HCT116 (cell line): ENCODE measurements around the gene ERMN. TPM values are rescaled to one million over a fixed set of nuclear protein-coding genes. Genes with fewer than 3 reads are reported as not detected.

Source experiments
- ATAC-seq: fragments of 200-7000 bp; cut with Tn5 transposase; 2 replicates; pipeline ENCODE4 v1.9.1; 2020; ENCODE audit warnings: mild to moderate bottlenecking, moderate library complexity
- BruUV-seq: library from RNA; stranded (reverse); fragments of 400-500 nt; replicated peaks from 2 replicates; lab custom pipeline; 2021; lab: Mats Ljungman, UMichigan
- CTCF ChIA-PET: fragments of 300-600 bp; sonication (Branson Sonifier 250); formaldehyde crosslinking; loops from one replicate; lab custom pipeline; 2021; ENCODE audit warnings: antibody characterized with exemption; lab: Charles Lee
- POLR2A ChIA-PET: fragments of 300-600, 350-600 bp; sonication (Branson Sonifier 250); formaldehyde crosslinking; loops from one replicate; lab custom pipeline; 2021; ENCODE audit warnings: antibody characterized with exemption; lab: Charles Lee
- RAD21 ChIA-PET, 2 experiments: fragments of 300-600 bp; sonication (Branson Sonifier 250); formaldehyde crosslinking; loops; one replicate each; lab custom pipeline; 2023; ENCODE audit warnings: low total read pairs in 2 of 2; ENCODE audit not compliant: uncharacterized antibody in 2 of 2, unreplicated experiment in 2 of 2, low non-redundant PET in 1 of 2; lab: Charles Lee
- DNase-seq: peaks from one replicate; pipeline ENCODE4 v3.0.0-alpha.2; 2010; ENCODE audit warnings: low read depth, low spot score
- H2AFZ ChIP-seq: fragments of 200-600 bp; shearing (Covaris generic), sonication (generic); 2 replicates; pipeline ENCODE4 v1.6.1; 2017; ENCODE audit warnings: low read depth, mixed run types, mixed read lengths, antibody characterized with exemption, low read length; ENCODE audit not compliant: poor library complexity, severe bottlenecking
- H3K27ac ChIP-seq: 2 replicates; pipeline ENCODE4 v1.5.1; 2012; ENCODE audit warnings: low read depth, low read length
- H3K27me3 ChIP-seq: fragments of 200-600 bp; sonication (generic); 2 replicates; pipeline ENCODE4 v1.6.1; 2016; ENCODE audit warnings: mixed run types, low read length, mixed read lengths; ENCODE audit not compliant: insufficient read depth
- H3K36me3 ChIP-seq, 2 experiments: fragments of 200-500 bp in 1 of 2; fragments of 200-600 bp in 1 of 2; sonication (Bioruptor generic) in 1 of 2; sonication (generic) in 1 of 2; 2 replicates each; pipeline versions ENCODE4 v1.5.1 to v1.6.1; 2014 to 2016; ENCODE audit warnings: low read length in 2 of 2, inconsistent platforms in 1 of 2, mixed read lengths in 1 of 2, mixed run types in 1 of 2; ENCODE audit not compliant: insufficient read depth in 2 of 2, control insufficient read depth in 1 of 2
- H3K4me1 ChIP-seq, 2 experiments: fragments of 200-600 bp in 1 of 2; sonication (generic) in 1 of 2; 2 replicates each; pipeline versions ENCODE4 v1.5.1 to v1.6.1; 2012 to 2017; ENCODE audit warnings: low read length in 2 of 2, inconsistent platforms in 1 of 2, mild to moderate bottlenecking in 1 of 2, mixed read lengths in 1 of 2, mixed run types in 1 of 2, moderate library complexity in 1 of 2; ENCODE audit not compliant: insufficient read depth in 2 of 2, control insufficient read depth in 1 of 2
- H3K4me2 ChIP-seq: fragments of 200-600 bp; sonication (generic); 2 replicates; pipeline ENCODE4 v1.6.1; 2017; ENCODE audit warnings: mixed run types, low read length, mixed read lengths
- H3K4me3 ChIP-seq, 2 experiments: fragments of 200-600 bp in 1 of 2; sonication (generic) in 1 of 2; replicated peaks in 1 of 2; 2 replicates each; pipeline ENCODE4 v1.5.1; 2011 to 2016; ENCODE audit warnings: low read length in 2 of 2, control low read depth in 1 of 2, low read depth in 1 of 2, mild to moderate bottlenecking in 1 of 2, mixed read lengths in 1 of 2, mixed run types in 1 of 2
- H3K79me2 ChIP-seq: fragments of 200-600 bp; sonication (generic); 2 replicates; pipeline ENCODE4 v1.6.1; 2017; ENCODE audit warnings: mild to moderate bottlenecking, mixed run types, low read length, moderate library complexity, mixed read lengths; ENCODE audit not compliant: insufficient read depth
- H3K9ac ChIP-seq: fragments of 200-600 bp; sonication (generic); 2 replicates; pipeline ENCODE4 v1.6.1; 2016; ENCODE audit warnings: low read length, mixed read lengths
- H3K9me2 ChIP-seq: fragments of 200-600 bp; sonication (generic), shearing (Covaris generic); 2 replicates; pipeline ENCODE4 v1.6.1; 2017; ENCODE audit warnings: mixed run types, mild to moderate bottlenecking, moderate library complexity; ENCODE audit not compliant: insufficient read depth
- H3K9me3 ChIP-seq, 2 experiments: fragments of 200-500 bp in 1 of 2; fragments of 200-600 bp in 1 of 2; sonication (Bioruptor generic) in 1 of 2; sonication (generic) in 1 of 2; 2 replicates each; pipeline ENCODE4 v1.6.1; 2014 to 2017; ENCODE audit warnings: low read length in 2 of 2, mixed read lengths in 2 of 2, inconsistent platforms in 1 of 2, low read depth in 1 of 2, mild to moderate bottlenecking in 1 of 2, mixed run types in 1 of 2, moderate library complexity in 1 of 2; ENCODE audit not compliant: control insufficient read depth in 1 of 2, insufficient read depth in 1 of 2
- H4K20me1 ChIP-seq: fragments of 200-600 bp; sonication (generic), shearing (Covaris generic); 2 replicates; pipeline ENCODE4 v1.6.1; 2017; ENCODE audit warnings: mixed run types, mild to moderate bottlenecking, moderate library complexity; ENCODE audit not compliant: insufficient read depth
- CEBPB ChIP-seq: IDR thresholded peaks from 2 replicates; pipeline ENCODE4 v1.6.1; 2012; ENCODE audit warnings: low read depth
- EZH2 ChIP-seq: fragments of 200-600 bp; sonication (generic); IDR thresholded peaks from 2 replicates; pipeline ENCODE4 v1.6.1; 2017; ENCODE audit warnings: antibody characterized with exemption, mixed run types
- FOSL1 ChIP-seq: IDR thresholded peaks from 2 replicates; pipeline ENCODE4 v1.6.1; 2012; ENCODE audit warnings: low read depth
- POLR2A ChIP-seq: IDR thresholded peaks from 2 replicates; pipeline ENCODE4 v1.7.0; 2011; ENCODE audit warnings: borderline replicate concordance; ENCODE audit not compliant: insufficient read depth, insufficient read length; ENCODE audit errors: extremely low read depth
- POLR2AphosphoS5 ChIP-seq: IDR thresholded peaks from 2 replicates; pipeline ENCODE4 v1.6.1; 2011; ENCODE audit warnings: mild to moderate bottlenecking, low read depth, low read length, moderate library complexity
- SIN3A ChIP-seq: IDR thresholded peaks from 2 replicates; pipeline ENCODE4 v1.6.1; 2012; ENCODE audit warnings: low read depth
- SRF ChIP-seq: IDR thresholded peaks from 2 replicates; pipeline ENCODE4 v1.6.1; 2012; ENCODE audit warnings: low read depth
- TCF7L2 ChIP-seq: IDR thresholded peaks from 2 replicates; pipeline ENCODE4 v1.7.0; 2011; ENCODE audit warnings: borderline replicate concordance, inconsistent platforms; ENCODE audit not compliant: insufficient read depth, insufficient read length; ENCODE audit errors: extremely low read depth
- YY1 ChIP-seq: IDR thresholded peaks from 2 replicates; pipeline ENCODE4 v1.6.1; 2011; ENCODE audit warnings: low read length, low read depth, moderate library complexity, mild to moderate bottlenecking; ENCODE audit not compliant: insufficient replicate concordance; ENCODE audit errors: extremely low read depth
- ZNF274 ChIP-seq: fragments of 200-500 bp; sonication (Bioruptor generic); IDR thresholded peaks from 2 replicates; pipeline ENCODE4 v1.6.1; 2014; ENCODE audit warnings: mild to moderate bottlenecking, low read depth, low read length, inconsistent platforms
- intact Hi-C: fragments of 100-400 bp; cut with micrococcal nuclease; formaldehyde crosslinking; loops from 2 replicates; pipeline ENCODE4 v1.10.0; 2022
- total RNA-seq: library from RNA; stranded (reverse); gene quantifications from one replicate; pipeline ENCODE4 v1.2.1, GENCODE V29; 2021; ENCODE audit not compliant: unreplicated experiment
- TF ChIP-seq, protein P1 (sequence below): IDR thresholded peaks from 2 replicates; pipeline ENCODE4 v1.6.1; 2012
- TF ChIP-seq, protein P2 (sequence below): IDR thresholded peaks from 2 replicates; pipeline ENCODE4 v1.6.1; 2012; ENCODE audit warnings: low read depth

The ERMN gene
- total RNA-seq, 1 experiment from 2014 or later, result not detected

DNA sequence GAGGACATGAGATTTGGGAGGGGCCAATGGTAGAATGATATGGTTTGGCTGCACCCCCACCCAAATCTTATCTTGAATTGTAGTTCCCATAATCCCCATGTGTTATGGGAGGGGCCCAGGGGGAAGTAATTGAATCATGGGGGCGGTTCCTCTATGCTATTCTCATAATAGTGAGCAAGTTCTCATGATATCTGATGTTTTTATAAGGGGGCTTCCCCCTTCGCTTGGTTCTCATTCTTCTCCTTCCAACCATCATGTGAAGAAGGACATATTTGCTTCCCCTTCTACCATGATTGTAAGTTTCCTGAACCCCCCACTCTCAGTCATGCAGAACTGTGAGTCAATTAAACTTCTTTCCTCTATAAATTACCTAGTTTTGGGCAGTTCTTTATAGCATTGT lies 37.0 kb upstream of the ERMN start:
- Histone ChIP-seq H3K36me3 (no peaks in the 10 kb centered on the region), H3K4me3 (no peak overlapping the region), H3K9ac (no peak overlapping the region), H3K27me3 (no peaks in the 10 kb centered on the region), H3K4me1 (no peaks in the 10 kb centered on the region), H3K4me2 (no peak overlapping the region), H4K20me1 (no peaks in the 10 kb centered on the region), H3K9me3 (no peaks in the 10 kb centered on the region), H3K79me2 (no peaks in the 10 kb centered on the region), H3K9me2 (no peaks in the 10 kb centered on the region), H3K27ac (no peak overlapping the region), H2AFZ (no peak overlapping the region)
- intact Hi-C loops, result no loop called here
- POLR2A ChIA-PET, result no interaction called here
- no peak for TF ChIP-seq EZH2
- RAD21 ChIA-PET, result no interaction called here
- BruUV-seq, result no TSS peak
- DNase-seq (no peak), ATAC-seq (no peak)
- CTCF ChIA-PET, result no interaction called here

DNA sequence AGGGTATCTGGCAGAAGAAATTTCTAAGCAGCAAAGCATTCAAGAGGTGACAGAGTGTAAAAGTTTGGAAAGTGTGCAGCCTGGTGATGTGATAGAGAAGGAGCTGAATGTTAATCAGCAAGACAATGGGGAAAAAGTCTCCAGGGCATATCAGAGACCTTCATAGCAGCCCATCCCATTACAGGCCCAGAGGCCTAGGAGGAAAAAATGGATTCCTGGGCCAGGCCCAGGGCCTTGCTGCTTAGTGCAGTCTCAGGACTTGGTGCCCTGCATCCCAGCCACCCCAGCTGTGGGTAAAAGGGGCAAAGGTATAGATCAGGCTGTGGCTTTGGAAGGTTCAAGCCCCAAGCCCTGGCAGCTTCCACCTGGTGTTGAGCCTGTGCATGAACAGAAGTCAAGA lies 35.9 kb upstream of the ERMN start:
- no TSS peak for BruUV-seq
- H3K4me2 ChIP-seq, result no peak overlapping the region
- no peaks in the 10 kb centered on the region for H3K27me3 ChIP-seq
- H3K36me3 ChIP-seq, result no peaks in the 10 kb centered on the region
- H3K9me2 ChIP-seq, result no peaks in the 10 kb centered on the region
- H3K4me3 ChIP-seq, result no peak overlapping the region
- no peak for TF ChIP-seq POLR2AphosphoS5
- TF ChIP-seq POLR2A, result no peak
- TF ChIP-seq SRF, result no peak
- TF ChIP-seq ZNF274, result no peak
- no peak for TF ChIP-seq CEBPB
- TF ChIP-seq SIN3A, result no peak
- no peak for TF ChIP-seq TCF7L2
- TF ChIP-seq FOSL1, result no peak
- TF ChIP-seq, protein P1, sequence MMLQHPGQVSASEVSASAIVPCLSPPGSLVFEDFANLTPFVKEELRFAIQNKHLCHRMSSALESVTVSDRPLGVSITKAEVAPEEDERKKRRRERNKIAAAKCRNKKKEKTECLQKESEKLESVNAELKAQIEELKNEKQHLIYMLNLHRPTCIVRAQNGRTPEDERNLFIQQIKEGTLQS, result no peak
- TF ChIP-seq YY1, result no peak
- TF ChIP-seq, protein P2, sequence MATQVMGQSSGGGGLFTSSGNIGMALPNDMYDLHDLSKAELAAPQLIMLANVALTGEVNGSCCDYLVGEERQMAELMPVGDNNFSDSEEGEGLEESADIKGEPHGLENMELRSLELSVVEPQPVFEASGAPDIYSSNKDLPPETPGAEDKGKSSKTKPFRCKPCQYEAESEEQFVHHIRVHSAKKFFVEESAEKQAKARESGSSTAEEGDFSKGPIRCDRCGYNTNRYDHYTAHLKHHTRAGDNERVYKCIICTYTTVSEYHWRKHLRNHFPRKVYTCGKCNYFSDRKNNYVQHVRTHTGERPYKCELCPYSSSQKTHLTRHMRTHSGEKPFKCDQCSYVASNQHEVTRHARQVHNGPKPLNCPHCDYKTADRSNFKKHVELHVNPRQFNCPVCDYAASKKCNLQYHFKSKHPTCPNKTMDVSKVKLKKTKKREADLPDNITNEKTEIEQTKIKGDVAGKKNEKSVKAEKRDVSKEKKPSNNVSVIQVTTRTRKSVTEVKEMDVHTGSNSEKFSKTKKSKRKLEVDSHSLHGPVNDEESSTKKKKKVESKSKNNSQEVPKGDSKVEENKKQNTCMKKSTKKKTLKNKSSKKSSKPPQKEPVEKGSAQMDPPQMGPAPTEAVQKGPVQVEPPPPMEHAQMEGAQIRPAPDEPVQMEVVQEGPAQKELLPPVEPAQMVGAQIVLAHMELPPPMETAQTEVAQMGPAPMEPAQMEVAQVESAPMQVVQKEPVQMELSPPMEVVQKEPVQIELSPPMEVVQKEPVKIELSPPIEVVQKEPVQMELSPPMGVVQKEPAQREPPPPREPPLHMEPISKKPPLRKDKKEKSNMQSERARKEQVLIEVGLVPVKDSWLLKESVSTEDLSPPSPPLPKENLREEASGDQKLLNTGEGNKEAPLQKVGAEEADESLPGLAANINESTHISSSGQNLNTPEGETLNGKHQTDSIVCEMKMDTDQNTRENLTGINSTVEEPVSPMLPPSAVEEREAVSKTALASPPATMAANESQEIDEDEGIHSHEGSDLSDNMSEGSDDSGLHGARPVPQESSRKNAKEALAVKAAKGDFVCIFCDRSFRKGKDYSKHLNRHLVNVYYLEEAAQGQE, result no peak
- intact Hi-C loops, result no loop called here
- no peaks in the 10 kb centered on the region for H3K79me2 ChIP-seq
- DNase-seq (no peak), ATAC-seq (no peak)
- CTCF ChIA-PET, result no interaction called here
- H3K27ac ChIP-seq, result no peak overlapping the region
- RAD21 ChIA-PET, result no interaction called here
- H3K9me3 ChIP-seq, result no peaks in the 10 kb centered on the region
- H3K9ac ChIP-seq, result no peak overlapping the region
- POLR2A ChIA-PET, result no interaction called here
- no peaks in the 10 kb centered on the region for H4K20me1 ChIP-seq
- no peaks in the 10 kb centered on the region for H3K4me1 ChIP-seq
- no peak overlapping the region for H2AFZ ChIP-seq
